Measurements from ENCODE around the gene SLC66A2. TPM values are rescaled to one million over a fixed set of nuclear protein-coding genes. Genes with fewer than 3 reads are reported as not detected.

SLC66A2 gene
- total RNA-seq, 1 donor from 2014 or later: 30.5 TPM

DNA sequence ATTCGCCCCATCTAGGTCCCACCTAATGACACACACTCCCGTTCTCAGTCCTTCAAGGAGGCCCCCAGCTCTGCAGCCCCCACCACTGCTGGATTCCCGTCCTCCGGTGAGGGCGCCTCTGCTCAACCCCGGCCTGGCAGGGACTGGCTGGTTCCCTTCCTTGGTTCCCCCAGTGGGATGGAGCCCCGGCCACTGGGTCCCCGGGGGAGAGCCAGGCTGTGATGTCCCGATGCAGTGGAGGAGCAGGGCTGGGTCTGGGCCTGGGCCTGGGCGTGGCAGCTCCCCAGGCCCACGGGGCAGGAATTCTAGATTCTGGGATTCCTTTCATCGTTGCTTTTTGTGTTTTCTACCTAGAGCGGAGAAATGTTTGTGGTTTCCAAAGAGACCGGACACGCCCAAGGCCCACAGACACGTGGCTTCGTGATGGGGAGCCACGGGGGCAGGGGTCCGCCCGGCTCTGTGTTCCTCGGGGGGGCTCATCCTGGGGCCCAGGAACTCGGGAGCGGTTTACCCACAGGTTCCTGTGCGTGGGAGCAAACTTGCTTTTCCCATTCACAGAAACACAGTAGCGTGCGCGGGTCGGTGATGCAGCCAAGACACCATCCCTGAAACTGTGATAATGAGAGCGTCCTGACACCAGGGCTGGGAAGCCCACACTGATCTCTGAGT lies 67.0 kb downstream of the SLC66A2 start:
- no peaks in the 10 kb centered on the region for H3K36me3 ChIP-seq (ENCODE audit: control insufficient read depth, insufficient read depth, low read length)
- H3K27me3 ChIP-seq (ENCODE audit: control insufficient read depth, insufficient read depth, low read length): no peaks in the 10 kb centered on the region
- no peak for DNase-seq (ENCODE audit: low read depth)
- H3K4me3 ChIP-seq (ENCODE audit: low read depth, low read length): no peak overlapping the region
- TF ChIP-seq, protein P1, sequence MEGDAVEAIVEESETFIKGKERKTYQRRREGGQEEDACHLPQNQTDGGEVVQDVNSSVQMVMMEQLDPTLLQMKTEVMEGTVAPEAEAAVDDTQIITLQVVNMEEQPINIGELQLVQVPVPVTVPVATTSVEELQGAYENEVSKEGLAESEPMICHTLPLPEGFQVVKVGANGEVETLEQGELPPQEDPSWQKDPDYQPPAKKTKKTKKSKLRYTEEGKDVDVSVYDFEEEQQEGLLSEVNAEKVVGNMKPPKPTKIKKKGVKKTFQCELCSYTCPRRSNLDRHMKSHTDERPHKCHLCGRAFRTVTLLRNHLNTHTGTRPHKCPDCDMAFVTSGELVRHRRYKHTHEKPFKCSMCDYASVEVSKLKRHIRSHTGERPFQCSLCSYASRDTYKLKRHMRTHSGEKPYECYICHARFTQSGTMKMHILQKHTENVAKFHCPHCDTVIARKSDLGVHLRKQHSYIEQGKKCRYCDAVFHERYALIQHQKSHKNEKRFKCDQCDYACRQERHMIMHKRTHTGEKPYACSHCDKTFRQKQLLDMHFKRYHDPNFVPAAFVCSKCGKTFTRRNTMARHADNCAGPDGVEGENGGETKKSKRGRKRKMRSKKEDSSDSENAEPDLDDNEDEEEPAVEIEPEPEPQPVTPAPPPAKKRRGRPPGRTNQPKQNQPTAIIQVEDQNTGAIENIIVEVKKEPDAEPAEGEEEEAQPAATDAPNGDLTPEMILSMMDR (IDR thresholded peaks at IDR 0.05; ENCODE audit: insufficient read depth, low read length, poor library complexity, severe bottlenecking): no peak

DNA sequence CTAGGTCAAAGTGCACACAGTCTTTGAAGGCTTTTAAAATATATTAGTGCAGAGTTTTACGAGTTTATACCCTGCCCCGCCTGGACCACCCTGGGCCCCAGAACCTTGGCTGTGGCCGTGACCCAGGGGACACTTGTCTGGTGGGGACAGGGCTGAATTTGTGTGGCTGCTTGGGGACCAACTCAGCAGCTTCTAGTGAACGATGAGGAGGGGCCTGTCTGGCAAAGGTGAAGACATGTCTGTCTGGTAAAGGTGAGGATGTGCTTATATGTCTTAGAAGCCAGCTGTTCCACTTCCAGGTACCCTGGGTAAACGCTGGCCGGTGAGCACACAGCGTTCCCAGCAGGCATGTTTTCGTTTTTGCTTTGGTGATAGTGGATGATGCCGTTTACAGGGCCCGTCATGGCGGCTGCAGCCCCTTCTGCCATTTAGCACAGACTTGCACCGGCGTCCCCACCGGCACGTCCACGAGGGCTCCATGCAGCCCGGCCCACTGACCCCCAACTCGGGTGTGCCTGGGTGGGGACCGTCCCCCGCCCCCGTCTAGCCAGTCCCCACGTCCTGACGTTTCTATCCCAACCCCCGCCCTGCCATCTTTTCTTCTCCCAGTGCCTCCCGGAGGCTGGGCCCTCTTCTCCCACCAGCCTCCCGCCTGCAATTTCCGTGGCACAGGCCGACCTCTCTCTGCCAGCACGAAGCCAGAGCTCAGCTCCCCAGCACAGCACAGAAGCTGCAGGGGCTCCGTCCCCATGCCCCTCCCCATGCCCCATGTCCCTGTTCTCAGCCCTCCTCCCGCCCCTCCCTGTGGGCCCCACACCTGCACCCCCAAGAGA lies 67.8 kb downstream of the SLC66A2 start:
- TF ChIP-seq, protein P1 (IDR thresholded peaks at IDR 0.05; ENCODE audit: insufficient read depth, low read length, poor library complexity, severe bottlenecking): no peak
- Histone ChIP-seq H3K36me3 (ENCODE audit: control insufficient read depth, insufficient read depth, low read length) (no peaks in the 10 kb centered on the region), H3K4me3 (ENCODE audit: low read depth, low read length) (no peak overlapping the region), H3K27me3 (ENCODE audit: control insufficient read depth, insufficient read depth, low read length) (no peaks in the 10 kb centered on the region)
- DNase-seq (ENCODE audit: low read depth): no peak

DNA sequence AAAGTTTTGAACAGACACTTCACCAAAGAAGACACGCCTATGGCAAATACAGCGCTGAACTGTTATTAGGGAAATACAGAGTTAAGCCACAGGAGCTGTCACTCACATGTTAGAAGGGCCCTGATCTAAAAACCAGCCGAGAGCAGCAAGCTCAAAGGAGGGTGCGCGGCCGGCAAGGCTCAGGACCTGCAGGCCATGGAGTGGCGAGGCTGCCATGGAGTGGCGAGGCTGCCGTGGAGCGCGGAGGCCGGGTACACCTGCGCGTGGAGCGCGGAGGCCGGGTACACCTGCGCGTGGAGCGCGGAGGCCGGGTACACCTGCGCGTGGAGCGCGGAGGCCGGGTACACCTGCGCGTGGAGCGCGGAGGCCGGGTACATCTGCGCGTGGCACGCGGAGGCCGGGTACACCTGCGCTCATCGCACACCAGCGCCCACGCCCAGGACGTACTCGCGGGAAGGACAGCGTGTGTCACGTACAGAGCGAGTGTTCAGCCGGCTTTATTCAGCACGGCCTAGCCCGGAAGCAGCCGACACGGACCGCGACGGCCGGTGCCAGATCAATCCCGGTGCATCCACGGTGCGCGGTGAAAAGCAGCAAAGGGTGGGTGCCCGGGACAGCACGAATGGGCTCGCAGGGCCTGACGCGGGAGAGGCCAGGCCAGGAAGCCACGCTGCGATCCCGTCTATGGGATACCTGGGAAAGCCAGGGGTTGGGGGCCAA lies 68.8 kb downstream of the SLC66A2 start:
- H3K27me3 ChIP-seq (ENCODE audit: control insufficient read depth, insufficient read depth, low read length): peaks cover 1% of the 10 kb centered on the region
- no peak overlapping the region for H3K4me3 ChIP-seq (ENCODE audit: low read depth, low read length)
- DNase-seq (ENCODE audit: low read depth): no peak
- no peaks in the 10 kb centered on the region for H3K36me3 ChIP-seq (ENCODE audit: control insufficient read depth, insufficient read depth, low read length)
- TF ChIP-seq, protein P1 (IDR thresholded peaks at IDR 0.05; ENCODE audit: insufficient read depth, low read length, poor library complexity, severe bottlenecking): no peak

DNA sequence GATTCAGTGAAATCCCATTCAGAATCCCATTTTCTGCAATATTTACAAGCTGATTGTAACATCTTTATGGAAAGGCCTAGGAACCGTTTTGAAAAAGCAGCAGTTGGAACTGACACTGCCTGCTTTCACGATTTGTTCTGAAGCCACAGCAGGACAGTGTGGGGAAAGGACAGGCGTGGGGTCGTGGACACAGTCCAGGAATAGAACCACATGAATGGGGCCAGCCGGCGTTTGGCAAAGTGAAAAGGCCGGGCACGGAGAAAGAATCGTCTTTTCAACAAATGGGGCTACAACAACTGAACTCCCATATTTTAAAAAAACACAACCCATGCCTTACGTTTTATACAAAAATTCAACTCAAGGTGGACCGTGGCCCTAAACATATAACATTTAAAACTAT lies 69.8 kb downstream of the SLC66A2 start:
- DNase-seq (ENCODE audit: low read depth): no peak
- no peak overlapping the region for H3K4me3 ChIP-seq (ENCODE audit: low read depth, low read length)
- peaks cover 9% of the 10 kb centered on the region for H3K27me3 ChIP-seq (ENCODE audit: control insufficient read depth, insufficient read depth, low read length)
- no peaks in the 10 kb centered on the region for H3K36me3 ChIP-seq (ENCODE audit: control insufficient read depth, insufficient read depth, low read length)
- TF ChIP-seq, protein P1 (IDR thresholded peaks at IDR 0.05; ENCODE audit: insufficient read depth, low read length, poor library complexity, severe bottlenecking): no peak

DNA sequence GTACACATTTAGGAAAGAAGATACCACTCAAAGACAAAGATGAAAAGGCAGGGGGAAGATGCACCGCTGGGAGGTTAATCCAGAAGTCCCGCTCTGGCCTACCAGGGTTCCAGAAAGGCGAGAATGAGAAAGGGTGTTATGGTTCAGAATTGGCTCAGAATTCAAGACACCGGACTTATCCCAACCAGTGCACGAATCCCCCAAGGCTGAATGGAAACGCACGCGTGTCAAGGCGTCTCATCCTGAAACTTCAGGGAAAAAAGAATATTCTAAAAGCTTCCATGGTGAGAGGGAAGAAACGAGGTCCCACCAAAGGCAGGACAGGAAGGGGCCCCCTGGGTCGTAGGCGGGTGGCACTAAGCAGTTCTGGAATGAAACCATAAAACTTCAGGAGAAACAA lies 71.9 kb downstream of the SLC66A2 start:
- Histone ChIP-seq H3K36me3 (ENCODE audit: control insufficient read depth, insufficient read depth, low read length) (no peaks in the 10 kb centered on the region), H3K4me3 (ENCODE audit: low read depth, low read length) (no peak overlapping the region), H3K27me3 (ENCODE audit: control insufficient read depth, insufficient read depth, low read length) (peaks cover 19% of the 10 kb centered on the region)
- TF ChIP-seq, protein P1 (IDR thresholded peaks at IDR 0.05; ENCODE audit: insufficient read depth, low read length, poor library complexity, severe bottlenecking): no peak
- no peak for DNase-seq (ENCODE audit: low read depth)
